Measurements from ENCODE around the gene SEMA6B. TPM values are rescaled to one million over a fixed set of nuclear protein-coding genes. Genes with fewer than 3 reads are reported as not detected.

SEMA6B gene
- total RNA-seq, 1 experiment from 2014 or later, result 38.4 TPM

DNA sequence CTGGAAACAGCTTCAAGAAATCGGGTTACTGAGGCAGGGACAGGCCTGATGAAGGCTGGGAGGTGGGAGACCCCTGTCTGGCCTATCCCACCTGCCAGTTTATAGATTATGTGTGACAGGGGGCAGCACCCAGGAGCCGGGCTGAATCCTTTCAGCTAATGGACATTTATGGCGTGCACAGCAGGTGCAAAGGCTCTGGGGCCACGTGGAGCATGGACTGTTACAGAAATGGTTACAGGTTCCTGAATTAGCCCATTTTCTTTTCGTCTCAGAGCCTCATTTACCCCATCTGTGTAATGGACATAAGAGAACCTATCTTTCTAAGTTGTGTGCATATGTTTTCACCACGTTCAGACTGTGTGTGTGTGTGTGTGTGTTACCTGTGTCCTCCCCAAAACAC lies 45.4 kb upstream of the SEMA6B start:
- H3K27ac Mint-ChIP-seq, result no peak overlapping the region
- no peaks in the 10 kb centered on the region for H4K20me1 ChIP-seq (ENCODE audit: control insufficient read depth, insufficient read depth, insufficient read length)
- no peak overlapping the region for H3K9ac ChIP-seq (ENCODE audit: extremely low read depth, insufficient read length, low read length)
- no peak overlapping the region for H2AK5ac ChIP-seq (ENCODE audit: insufficient read length, low read length)
- H3K14ac ChIP-seq (ENCODE audit: insufficient read depth, low read length), result no peak overlapping the region
- no peaks in the 10 kb centered on the region for H3K79me1 ChIP-seq (ENCODE audit: insufficient read depth, low read depth, low read length, poor library complexity, severe bottlenecking)
- H3K79me2 ChIP-seq (ENCODE audit: insufficient read depth, low read length), result no peaks in the 10 kb centered on the region
- no peak overlapping the region for H2BK15ac ChIP-seq (ENCODE audit: low read depth, low read length)
- no peaks in the 10 kb centered on the region for H3K27me3 ChIP-seq (ENCODE audit: insufficient read depth, low read length)
- no peak overlapping the region for H3K4me3 Mint-ChIP-seq
- H3K23me2 ChIP-seq (ENCODE audit: insufficient read length, low read depth, low read length, poor library complexity, severe bottlenecking), result peaks cover 6% of the 10 kb centered on the region
- no peaks in the 10 kb centered on the region for H3K9me3 ChIP-seq (ENCODE audit: control insufficient read depth, low read depth, low read length)
- no peak overlapping the region for H3K27ac ChIP-seq (ENCODE audit: insufficient read length, low read depth, low read length)
- no peak overlapping the region for H3T11ph ChIP-seq (ENCODE audit: low read length)
- peaks cover 29% of the 10 kb centered on the region for H3K27me3 Mint-ChIP-seq (ENCODE audit: low read depth)
- no peak overlapping the region for H3K56ac ChIP-seq (ENCODE audit: insufficient read length, low read depth, low read length)
- H3K4me1 ChIP-seq (ENCODE audit: insufficient read depth, low read length), result no peaks in the 10 kb centered on the region
- H3K4me2 ChIP-seq (ENCODE audit: insufficient read depth, insufficient read length, low read length), result no peak overlapping the region
- H4K8ac ChIP-seq (replicated peaks; ENCODE audit: insufficient read length, low read depth, low read length), result no peak overlapping the region
- no peak for TF ChIP-seq CTCF (conservative IDR thresholded peaks at IDR 0.05)
- no peak overlapping the region for H4K5ac ChIP-seq (ENCODE audit: insufficient read length, low read depth, low read length)
- H3K36me3 Mint-ChIP-seq (ENCODE audit: insufficient read depth in 1 of 3, low read depth in 3 of 3), result no peaks in the 10 kb centered on the region
- H3K23ac ChIP-seq (ENCODE audit: insufficient read length, low read depth, low read length), result no peak overlapping the region
- no CpG with 5 or more reads among the region's 6 CpGs for WGBS (ENCODE audit: extremely low coverage, insufficient read length, low lambda C conversion rate)
- no peak overlapping the region for H3K4ac ChIP-seq (ENCODE audit: low read depth, low read length)
- no peak for DNase-seq
- no peak overlapping the region for H3K18ac ChIP-seq (ENCODE audit: insufficient read length, low read depth, low read length)
- H2BK5ac ChIP-seq (ENCODE audit: insufficient read length, low read length), result no peak overlapping the region
- peaks cover 3 to 6% of the 10 kb centered on the region in 2 experiments; a peak in 3 of 4 replicates for H3K4me1 Mint-ChIP-seq
- H2AFZ ChIP-seq (ENCODE audit: low read length), result no peak overlapping the region
- H3K9me3 Mint-ChIP-seq, result no peaks in the 10 kb centered on the region; a peak in 2 of 5 replicates
- H2BK12ac ChIP-seq (ENCODE audit: insufficient read length, low read depth, low read length), result no peak overlapping the region
- no peak overlapping the region for H2BK20ac ChIP-seq (ENCODE audit: low read depth, low read length, poor library complexity, severe bottlenecking)
- H2BK120ac ChIP-seq (ENCODE audit: low read depth, low read length, poor library complexity, severe bottlenecking), result no peak overlapping the region
- H4K91ac ChIP-seq (ENCODE audit: insufficient read length, low read depth, low read length), result no peak overlapping the region

All from H9 (cell line).